ENCODE data around the gene ATG9B. TPM values are rescaled to one million over a fixed set of nuclear protein-coding genes. Genes with fewer than 3 reads are reported as not detected.

Gene ATG9B
- total and polyA plus RNA-seq, 9 of the 15 experiments (the other 6 are each of a cell fraction or from before 2014, with no cell fraction given) = 0.29 to 8.0 (median 2.1) TPM

DNA sequence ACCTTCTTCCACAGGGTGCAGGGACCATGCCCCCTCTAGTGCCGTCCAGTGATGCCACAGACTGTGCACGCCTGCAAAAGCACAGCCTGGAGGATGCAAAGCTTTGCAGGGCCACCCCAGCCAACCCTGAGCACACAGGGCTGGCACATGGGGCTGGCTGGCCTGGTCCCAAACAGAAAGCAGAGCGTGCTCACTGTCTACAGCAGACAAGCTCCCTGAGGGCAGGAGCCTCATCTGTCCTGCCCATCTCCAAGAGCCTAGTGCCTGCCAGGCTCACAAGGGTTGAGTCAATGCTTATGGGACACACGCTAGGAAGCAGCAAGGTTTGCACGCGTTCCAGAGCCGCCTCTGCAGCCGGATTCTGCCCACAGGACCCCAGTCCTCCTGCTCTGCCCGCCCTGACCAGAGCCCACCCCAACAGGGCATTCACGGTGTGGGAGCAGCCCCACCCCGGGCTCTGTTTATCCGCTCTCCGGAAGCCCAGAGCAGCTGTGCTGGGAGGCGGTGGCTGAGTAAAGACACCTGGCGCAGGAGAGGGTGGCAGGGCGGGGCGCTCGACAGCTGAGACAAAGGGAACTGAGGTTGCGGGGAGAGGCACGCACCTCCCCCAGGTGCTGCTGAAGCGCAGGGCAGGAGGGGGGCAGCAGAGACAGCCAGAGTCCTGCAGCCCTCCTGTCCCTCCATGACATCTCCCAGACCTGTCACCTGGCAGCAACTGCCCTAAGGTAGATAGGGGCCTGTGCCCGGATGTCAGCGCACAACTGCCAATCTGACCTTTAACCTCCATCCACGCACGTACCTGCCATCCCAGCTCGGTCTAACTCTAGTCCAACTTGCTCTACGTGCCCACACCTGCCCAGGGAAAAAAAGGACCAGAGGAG lies 50.5 kb downstream of the ATG9B start (continued):
- TF ChIP-seq FOXK2 (conservative IDR thresholded peaks at IDR 0.05 in 1 of 2, IDR thresholded peaks at IDR 0.05 in 1 of 2; ENCODE audit: low read depth in 2 of 2) = no peak
- TF ChIP-seq KLF13 (tag; IDR thresholded peaks at IDR 0.05; ENCODE audit: borderline replicate concordance, low read depth) = peak; percentile 31; the same call in 1 of the 2 replicates
- no peak for TF ChIP-seq JUN (IDR thresholded peaks at IDR 0.05; ENCODE audit: borderline replicate concordance, low read depth, low read length)
- 0 out of 2 replicates have a peak, but pooled peaks have one; percentile 49 for TF ChIP-seq JUN (CRISPR knock-in tag; IDR thresholded peaks at IDR 0.05; ENCODE audit: borderline replicate concordance)
- TF ChIP-seq NR2C1 (IDR thresholded peaks at IDR 0.05) = peak; percentile 49; the same call in 1 of the 2 replicates
- TF ChIP-seq NR2C1 (tag; IDR thresholded peaks at IDR 0.05) = peak; percentile 71
- TF ChIP-seq, protein P1, sequence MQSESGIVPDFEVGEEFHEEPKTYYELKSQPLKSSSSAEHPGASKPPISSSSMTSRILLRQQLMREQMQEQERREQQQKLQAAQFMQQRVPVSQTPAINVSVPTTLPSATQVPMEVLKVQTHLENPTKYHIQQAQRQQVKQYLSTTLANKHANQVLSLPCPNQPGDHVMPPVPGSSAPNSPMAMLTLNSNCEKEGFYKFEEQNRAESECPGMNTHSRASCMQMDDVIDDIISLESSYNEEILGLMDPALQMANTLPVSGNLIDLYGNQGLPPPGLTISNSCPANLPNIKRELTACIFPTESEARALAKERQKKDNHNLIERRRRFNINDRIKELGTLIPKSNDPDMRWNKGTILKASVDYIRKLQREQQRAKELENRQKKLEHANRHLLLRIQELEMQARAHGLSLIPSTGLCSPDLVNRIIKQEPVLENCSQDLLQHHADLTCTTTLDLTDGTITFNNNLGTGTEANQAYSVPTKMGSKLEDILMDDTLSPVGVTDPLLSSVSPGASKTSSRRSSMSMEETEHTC (IDR thresholded peaks at IDR 0.05) = no peak
- TF ChIP-seq ZNF217 (CRISPR knock-in tag; IDR thresholded peaks at IDR 0.05) = no peak
- no peak for TF ChIP-seq KLF6 (CRISPR knock-in tag; IDR thresholded peaks at IDR 0.05; ENCODE audit: borderline replicate concordance)
- TF ChIP-seq, protein P2, sequence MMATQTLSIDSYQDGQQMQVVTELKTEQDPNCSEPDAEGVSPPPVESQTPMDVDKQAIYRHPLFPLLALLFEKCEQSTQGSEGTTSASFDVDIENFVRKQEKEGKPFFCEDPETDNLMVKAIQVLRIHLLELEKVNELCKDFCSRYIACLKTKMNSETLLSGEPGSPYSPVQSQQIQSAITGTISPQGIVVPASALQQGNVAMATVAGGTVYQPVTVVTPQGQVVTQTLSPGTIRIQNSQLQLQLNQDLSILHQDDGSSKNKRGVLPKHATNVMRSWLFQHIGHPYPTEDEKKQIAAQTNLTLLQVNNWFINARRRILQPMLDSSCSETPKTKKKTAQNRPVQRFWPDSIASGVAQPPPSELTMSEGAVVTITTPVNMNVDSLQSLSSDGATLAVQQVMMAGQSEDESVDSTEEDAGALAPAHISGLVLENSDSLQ (IDR thresholded peaks at IDR 0.05) = no peak; the same call in 1 of the 2 replicates
- TF ChIP-seq ZNF24 (IDR thresholded peaks at IDR 0.05) = no peak
- TF ChIP-seq NR3C1 (CRISPR knock-in tag; IDR thresholded peaks at IDR 0.05) = no peak
- TF ChIP-seq ZNF165 (CRISPR knock-in tag; IDR thresholded peaks at IDR 0.05; ENCODE audit: borderline replicate concordance) = no peak
- no peak for TF ChIP-seq MCM3 (IDR thresholded peaks at IDR 0.05)
- TF ChIP-seq, protein P3, sequence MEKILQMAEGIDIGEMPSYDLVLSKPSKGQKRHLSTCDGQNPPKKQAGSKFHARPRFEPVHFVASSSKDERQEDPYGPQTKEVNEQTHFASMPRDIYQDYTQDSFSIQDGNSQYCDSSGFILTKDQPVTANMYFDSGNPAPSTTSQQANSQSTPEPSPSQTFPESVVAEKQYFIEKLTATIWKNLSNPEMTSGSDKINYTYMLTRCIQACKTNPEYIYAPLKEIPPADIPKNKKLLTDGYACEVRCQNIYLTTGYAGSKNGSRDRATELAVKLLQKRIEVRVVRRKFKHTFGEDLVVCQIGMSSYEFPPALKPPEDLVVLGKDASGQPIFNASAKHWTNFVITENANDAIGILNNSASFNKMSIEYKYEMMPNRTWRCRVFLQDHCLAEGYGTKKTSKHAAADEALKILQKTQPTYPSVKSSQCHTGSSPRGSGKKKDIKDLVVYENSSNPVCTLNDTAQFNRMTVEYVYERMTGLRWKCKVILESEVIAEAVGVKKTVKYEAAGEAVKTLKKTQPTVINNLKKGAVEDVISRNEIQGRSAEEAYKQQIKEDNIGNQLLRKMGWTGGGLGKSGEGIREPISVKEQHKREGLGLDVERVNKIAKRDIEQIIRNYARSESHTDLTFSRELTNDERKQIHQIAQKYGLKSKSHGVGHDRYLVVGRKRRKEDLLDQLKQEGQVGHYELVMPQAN (IDR thresholded peaks at IDR 0.05; ENCODE audit: borderline replicate concordance) = no peak
- no peak for TF ChIP-seq SRSF1 (IDR thresholded peaks at IDR 0.05; ENCODE audit: low read depth, low read length)
- no peak for TF ChIP-seq EGR1 (conservative IDR thresholded peaks at IDR 0.05)
- TF ChIP-seq NFXL1 (CRISPR knock-in tag; IDR thresholded peaks at IDR 0.05) = no peak
- TF ChIP-seq, protein P4, sequence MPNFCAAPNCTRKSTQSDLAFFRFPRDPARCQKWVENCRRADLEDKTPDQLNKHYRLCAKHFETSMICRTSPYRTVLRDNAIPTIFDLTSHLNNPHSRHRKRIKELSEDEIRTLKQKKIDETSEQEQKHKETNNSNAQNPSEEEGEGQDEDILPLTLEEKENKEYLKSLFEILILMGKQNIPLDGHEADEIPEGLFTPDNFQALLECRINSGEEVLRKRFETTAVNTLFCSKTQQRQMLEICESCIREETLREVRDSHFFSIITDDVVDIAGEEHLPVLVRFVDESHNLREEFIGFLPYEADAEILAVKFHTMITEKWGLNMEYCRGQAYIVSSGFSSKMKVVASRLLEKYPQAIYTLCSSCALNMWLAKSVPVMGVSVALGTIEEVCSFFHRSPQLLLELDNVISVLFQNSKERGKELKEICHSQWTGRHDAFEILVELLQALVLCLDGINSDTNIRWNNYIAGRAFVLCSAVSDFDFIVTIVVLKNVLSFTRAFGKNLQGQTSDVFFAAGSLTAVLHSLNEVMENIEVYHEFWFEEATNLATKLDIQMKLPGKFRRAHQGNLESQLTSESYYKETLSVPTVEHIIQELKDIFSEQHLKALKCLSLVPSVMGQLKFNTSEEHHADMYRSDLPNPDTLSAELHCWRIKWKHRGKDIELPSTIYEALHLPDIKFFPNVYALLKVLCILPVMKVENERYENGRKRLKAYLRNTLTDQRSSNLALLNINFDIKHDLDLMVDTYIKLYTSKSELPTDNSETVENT (CRISPR knock-in tag; IDR thresholded peaks at IDR 0.05) = 0 out of 2 replicates have a peak, but pooled peaks have one; percentile 56
- no peak for TF ChIP-seq ZNF707 (CRISPR knock-in tag; conservative IDR thresholded peaks at IDR 0.05)
- TF ChIP-seq ZEB2 (IDR thresholded peaks at IDR 0.05) = no peak
- no peak for TF ChIP-seq BRD9 (IDR thresholded peaks at IDR 0.05; ENCODE audit: low read depth, partially characterized antibody)
- peak; percentile 51; the same call in 1 of the 2 replicates for TF ChIP-seq ZNF316 (IDR thresholded peaks at IDR 0.05)
